Nephron progenitor cell (in vitro differentiated cells): ENCODE results near the gene ATP5PO.

Experiments used
- DNase-seq: peaks from one replicate; pipeline ENCODE4 v3.0.0; 2021
- H3K27ac Mint-ChIP-seq: 2 replicates; pipeline ENCODE4 v1.8.0; 2021; ENCODE audit warnings: mild to moderate bottlenecking, moderate library complexity, mixed read lengths
- H3K27me3 Mint-ChIP-seq: 2 replicates; pipeline ENCODE4 v1.8.0; 2021; ENCODE audit warnings: mild to moderate bottlenecking, low read depth, mixed read lengths; ENCODE audit not compliant: poor library complexity
- H3K36me3 Mint-ChIP-seq: 2 replicates; pipeline ENCODE4 v1.8.0; 2021; ENCODE audit warnings: low read depth, mixed read lengths
- H3K4me1 Mint-ChIP-seq: 2 replicates; pipeline ENCODE4 v1.8.0; 2021; ENCODE audit warnings: mixed read lengths
- H3K4me3 Mint-ChIP-seq: 2 replicates; pipeline ENCODE4 v1.8.0; 2021; ENCODE audit warnings: mild to moderate bottlenecking, moderate library complexity, mixed read lengths
- H3K9me3 Mint-ChIP-seq: 2 replicates; pipeline ENCODE4 v1.8.0; 2021; ENCODE audit warnings: mild to moderate bottlenecking, moderate library complexity, mixed read lengths
- CTCF ChIP-seq: fragments of 200-600 bp; sonication (generic); IDR thresholded peaks from 2 replicates; pipeline ENCODE4 v1.5.0; 2021; ENCODE audit warnings: antibody characterized with exemption

The ATP5PO gene

DNA sequence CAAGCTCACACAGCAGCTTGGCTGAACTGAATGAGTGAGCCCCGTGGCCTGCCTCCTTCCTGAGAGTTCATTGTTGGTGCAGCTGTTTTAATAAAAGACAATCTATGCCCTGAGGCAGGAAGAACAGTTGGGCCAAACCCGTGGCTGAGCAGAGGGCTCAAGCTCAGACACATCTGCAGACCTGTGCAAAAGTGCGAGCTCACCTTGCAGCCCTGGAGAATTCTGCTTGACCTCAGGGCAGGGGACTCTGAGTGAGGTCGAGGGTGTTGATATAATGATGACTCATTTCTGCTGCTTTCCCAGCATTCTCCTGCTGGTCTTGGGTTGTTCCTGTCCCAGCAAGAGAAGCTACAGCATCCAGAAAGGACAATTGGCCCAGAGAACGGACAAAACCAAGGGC, 61.0 kb downstream of the ATP5PO start:
- no peak overlapping the region for H3K4me3 Mint-ChIP-seq
- peaks cover 8% of the 10 kb centered on the region for H3K27me3 Mint-ChIP-seq
- DNase-seq = no peak
- peaks cover 20% of the 10 kb centered on the region for H3K4me1 Mint-ChIP-seq
- H3K27ac Mint-ChIP-seq = no peak overlapping the region
- H3K9me3 Mint-ChIP-seq = no peaks in the 10 kb centered on the region
- no peaks in the 10 kb centered on the region for H3K36me3 Mint-ChIP-seq
- no peak for TF ChIP-seq CTCF
